SKM-1 (cell line): ENCODE data around the gene CCDC169.

Source experiments
- DNase-seq: peaks from one replicate; lab custom pipeline; 2025; ENCODE audit not compliant: unreplicated experiment; lab: John Stamatoyannopoulos, UW

Gene CCDC169

GRCh38 chr13:36244990-36245389, 52.6 kb downstream of the CCDC169 start:
- DNase-seq = no peak

- DNase-seq = no peak
These were observed 53.5 kb downstream of the CCDC169 start for GRCh38 chr13:36244073-36244472.

GRCh38 chr13:36242761-36243160, 54.9 kb downstream of the CCDC169 start:
- no peak for DNase-seq

DNA sequence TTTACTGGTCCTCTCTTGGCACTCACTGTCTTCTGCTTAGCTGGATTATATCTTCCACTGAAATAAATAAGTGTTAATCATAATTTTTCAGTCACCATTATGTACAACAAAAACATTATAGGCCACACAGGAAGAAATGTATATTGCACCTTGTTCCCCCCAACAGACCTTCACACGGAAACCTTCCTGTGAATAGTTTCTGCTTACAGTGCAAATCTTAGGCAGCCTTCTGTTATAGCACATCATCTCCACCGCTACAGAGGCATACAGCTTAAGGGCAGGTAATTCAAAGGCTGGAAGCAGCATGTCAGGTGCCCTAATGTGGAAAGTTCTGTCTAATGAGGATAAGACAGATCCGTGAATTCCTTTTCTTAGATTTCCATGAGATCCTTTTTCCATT, 66.4 kb downstream of the CCDC169 start:
- no peak for DNase-seq

- DNase-seq = no peak
These were observed 72.9 kb downstream of the CCDC169 start for GRCh38 chr13:36224730-36225129.

DNA sequence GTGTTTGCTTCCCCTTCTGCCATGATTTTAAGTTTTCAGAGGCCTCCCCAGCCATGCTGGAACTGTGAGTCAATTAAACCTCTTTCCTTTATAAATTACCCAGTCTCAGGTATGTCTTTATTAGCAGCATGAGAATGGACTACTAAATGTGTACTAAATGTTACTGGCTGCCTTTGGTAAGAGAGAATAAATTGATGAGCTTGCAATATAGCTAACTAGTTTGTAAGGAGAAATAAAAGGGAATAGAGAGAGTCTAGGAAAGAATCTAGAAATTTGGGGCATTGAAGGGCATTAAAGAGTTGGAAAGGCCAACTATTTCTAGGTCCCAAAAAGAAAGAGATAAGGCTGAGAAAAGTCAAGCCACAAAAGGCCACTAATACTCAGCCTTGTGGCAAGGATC, 77.7 kb downstream of the CCDC169 start:
- no peak for DNase-seq

DNA sequence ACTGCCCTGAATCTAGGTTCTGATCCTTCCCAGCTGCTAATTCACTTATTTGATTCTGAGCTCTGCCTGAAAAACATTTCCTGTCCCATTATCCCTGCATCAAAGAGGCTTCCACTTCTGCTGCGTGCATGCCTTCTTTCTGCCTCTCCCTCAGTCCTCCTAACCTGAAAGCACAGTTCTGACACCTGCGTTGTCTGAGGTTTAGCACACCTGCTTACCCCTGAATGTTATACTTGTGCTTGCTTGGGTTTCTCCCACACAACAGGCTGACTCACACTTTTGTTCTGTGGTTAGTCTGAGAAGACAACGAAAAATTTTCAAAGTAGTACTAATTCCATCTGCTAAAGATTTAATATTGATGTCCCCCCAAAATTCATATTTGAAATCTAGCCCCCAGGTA, 80.2 kb downstream of the CCDC169 start:
- DNase-seq = no peak

- DNase-seq = no peak
These were observed 83.3 kb downstream of the CCDC169 start, which contains the start of gene SOHLH2 for GRCh38 chr13:36214163-36214921. Gene SOHLH2, minus strand, starts transcription at chr13:36214556. Its CDS starts 30 bp downstream, at chr13:36214526.

DNA sequence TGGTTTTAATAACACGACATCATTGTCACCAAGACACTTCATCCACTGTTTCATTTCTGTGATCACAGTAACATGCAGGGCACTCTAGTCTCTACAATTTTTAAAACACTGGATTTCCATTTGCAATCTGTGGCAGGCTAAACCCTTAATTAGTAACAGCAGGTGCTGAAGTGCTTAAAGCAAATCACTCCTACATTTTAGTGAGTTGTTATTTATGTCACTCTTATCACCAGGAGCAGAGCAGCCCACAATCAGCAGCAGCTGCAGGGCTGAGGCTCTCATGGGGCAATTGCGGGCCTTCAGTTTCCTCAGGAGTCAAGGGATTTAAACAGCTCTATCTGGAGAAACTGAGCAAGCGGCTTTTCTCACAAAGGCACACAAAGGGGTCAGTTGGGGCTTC, 84.8 kb downstream of the CCDC169 start:
- no peak for DNase-seq

DNA sequence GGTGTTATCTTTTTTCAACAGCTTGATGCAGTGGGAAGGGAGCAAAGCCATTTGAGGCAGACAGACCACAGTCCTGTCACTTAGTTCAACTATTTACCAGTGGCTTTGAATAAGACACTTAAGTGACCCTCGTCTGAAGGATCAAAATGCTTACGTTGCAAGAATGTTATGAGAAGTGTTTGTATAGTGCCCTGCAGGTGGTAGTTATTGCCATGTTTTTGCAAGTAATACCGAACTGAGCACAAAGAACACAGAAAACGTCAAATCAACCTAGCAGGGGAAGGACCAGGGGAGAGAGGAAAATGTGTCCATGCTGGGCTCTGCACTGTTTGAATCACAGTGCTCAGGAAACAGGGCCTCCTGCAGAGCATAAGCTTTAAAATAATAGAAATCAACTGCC, 86.0 kb downstream of the CCDC169 start:
- no peak for DNase-seq

- DNase-seq = no peak
These were observed 86.9 kb downstream of the CCDC169 start for GRCh38 chr13:36210738-36211137.

DNA sequence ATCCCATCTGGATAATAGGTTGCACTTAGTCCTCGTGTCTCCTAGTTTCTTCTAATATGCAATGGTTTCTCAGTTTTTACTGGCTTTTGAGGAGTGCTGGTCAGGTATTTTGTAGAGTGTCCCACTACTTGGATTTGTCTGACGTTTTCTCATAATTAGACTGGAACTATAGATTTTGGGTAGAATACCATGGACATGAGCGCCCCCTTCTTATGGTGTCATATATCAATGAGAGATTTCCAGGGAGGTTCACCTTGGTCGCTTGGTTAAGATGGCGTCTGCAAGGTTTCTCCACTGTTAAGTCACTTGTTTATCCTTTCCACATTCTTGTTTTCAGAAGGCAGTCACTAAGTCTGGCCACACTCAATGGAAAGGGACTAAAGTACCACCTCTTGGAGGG, 89.9 kb downstream of the CCDC169 start:
- no peak for DNase-seq

DNA sequence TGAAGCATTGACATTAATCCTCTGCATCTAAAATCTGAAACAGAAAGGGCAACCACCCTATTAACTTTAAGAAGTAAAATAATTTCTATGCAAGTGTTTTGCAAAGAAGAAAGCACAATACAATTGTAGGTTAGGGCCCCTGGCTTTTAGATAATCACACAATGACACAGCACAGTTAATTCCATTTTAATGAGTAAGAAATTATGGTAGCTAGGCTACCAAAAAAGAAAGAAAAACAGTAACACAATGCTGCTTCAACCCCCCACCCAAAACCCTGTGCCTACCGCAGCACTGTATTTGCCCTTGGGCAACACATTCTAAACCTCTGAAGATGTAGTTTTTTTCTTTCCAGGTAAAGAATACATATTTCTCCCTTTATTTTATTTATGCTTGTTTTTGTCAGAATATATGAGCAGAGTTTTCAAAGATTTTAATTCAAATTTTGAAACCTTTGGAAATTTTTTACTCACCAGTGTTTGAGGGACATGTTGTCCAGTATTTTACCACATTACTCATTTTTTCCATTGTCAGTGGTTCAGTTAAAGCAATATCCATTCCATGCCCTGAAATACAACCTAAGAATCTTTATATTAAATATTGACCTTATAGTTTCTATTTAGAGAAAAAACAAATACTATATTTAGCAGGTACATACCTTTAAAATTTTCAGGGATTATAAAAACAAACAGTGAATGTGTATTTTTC, 104.3 kb downstream of the CCDC169 start:
- DNase-seq = no peak

DNA sequence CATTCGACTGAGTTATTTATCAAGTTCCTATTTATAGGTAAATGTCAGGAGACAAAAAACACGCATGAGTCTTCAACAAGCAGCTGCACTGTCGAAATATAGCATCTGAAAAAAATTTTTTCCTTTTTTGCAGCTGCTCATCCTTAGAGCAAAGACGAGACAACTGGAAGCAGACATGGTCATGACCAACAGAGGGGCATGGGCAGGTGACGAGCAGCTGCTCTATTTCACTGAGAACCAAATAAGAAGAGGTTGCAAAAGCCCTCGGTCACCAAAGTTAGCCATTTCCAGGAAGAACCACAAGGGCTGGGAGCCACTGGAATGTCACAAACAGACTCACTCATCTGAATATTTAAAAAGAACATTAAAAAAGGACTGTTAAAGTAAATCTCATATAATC, 105.4 kb downstream of the CCDC169 start:
- no peak for DNase-seq

- no peak for DNase-seq
These were observed 106.8 kb downstream of the CCDC169 start for GRCh38 chr13:36190771-36191170.

DNA sequence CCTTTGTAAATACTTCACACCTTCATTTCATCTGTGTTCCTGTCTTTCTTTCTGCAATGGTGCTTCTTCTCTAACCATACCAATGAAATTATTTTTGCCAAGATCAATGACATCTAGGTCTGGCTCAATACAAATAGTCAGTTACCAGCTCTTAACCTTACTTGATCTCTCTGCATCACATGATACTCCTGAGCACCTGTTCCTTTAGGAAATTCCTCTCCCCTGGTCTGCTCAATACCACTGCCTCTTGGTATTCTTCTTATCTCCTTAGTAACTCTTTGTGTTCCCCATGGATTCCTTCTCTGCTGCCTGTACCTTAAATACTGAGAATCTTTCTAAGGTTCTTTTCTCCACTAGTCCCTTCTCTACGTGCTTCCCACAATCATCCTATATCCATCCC, 109.2 kb downstream of the CCDC169 start:
- DNase-seq = no peak

- no peak for DNase-seq
These were observed 113.7 kb downstream of the CCDC169 start for GRCh38 chr13:36183901-36184300.
